Activated T-cell treated with anti-CD3 and anti-CD28 coated beads, Interleukin-2, amount 50 U/mL, for 24 hours (primary cell): Measurements from ENCODE around the gene NEUROG1.
"Not testable (repeated sequence)": the region's sequence is repeated elsewhere in the genome, so short reads cannot be mapped to it uniquely, and the experiment has no call there.

ENCODE experiments used
- DNase-seq: peaks from one replicate; pipeline ENCODE4 v3.0.0-alpha.2; 2020
- H3K27ac Mint-ChIP-seq: 2 replicates; pipeline ENCODE4 v1.8.0; 2020; ENCODE audit warnings: mild to moderate bottlenecking, mixed read lengths
- H3K27me3 Mint-ChIP-seq: 2 replicates; pipeline ENCODE4 v1.8.0; 2020; ENCODE audit warnings: mixed read lengths
- H3K36me3 Mint-ChIP-seq: 2 replicates; pipeline ENCODE4 v1.8.0; 2020; ENCODE audit warnings: low read depth, mixed read lengths
- H3K4me1 Mint-ChIP-seq: 2 replicates; pipeline ENCODE4 v1.8.0; 2020; ENCODE audit warnings: low read depth, mixed read lengths
- H3K4me3 Mint-ChIP-seq: 2 replicates; pipeline ENCODE4 v1.8.0; 2020; ENCODE audit warnings: mild to moderate bottlenecking, moderate library complexity, mixed read lengths
- H3K9me3 Mint-ChIP-seq: 2 replicates; pipeline ENCODE4 v1.8.0; 2020; ENCODE audit warnings: mixed read lengths

The NEUROG1 gene

DNA sequence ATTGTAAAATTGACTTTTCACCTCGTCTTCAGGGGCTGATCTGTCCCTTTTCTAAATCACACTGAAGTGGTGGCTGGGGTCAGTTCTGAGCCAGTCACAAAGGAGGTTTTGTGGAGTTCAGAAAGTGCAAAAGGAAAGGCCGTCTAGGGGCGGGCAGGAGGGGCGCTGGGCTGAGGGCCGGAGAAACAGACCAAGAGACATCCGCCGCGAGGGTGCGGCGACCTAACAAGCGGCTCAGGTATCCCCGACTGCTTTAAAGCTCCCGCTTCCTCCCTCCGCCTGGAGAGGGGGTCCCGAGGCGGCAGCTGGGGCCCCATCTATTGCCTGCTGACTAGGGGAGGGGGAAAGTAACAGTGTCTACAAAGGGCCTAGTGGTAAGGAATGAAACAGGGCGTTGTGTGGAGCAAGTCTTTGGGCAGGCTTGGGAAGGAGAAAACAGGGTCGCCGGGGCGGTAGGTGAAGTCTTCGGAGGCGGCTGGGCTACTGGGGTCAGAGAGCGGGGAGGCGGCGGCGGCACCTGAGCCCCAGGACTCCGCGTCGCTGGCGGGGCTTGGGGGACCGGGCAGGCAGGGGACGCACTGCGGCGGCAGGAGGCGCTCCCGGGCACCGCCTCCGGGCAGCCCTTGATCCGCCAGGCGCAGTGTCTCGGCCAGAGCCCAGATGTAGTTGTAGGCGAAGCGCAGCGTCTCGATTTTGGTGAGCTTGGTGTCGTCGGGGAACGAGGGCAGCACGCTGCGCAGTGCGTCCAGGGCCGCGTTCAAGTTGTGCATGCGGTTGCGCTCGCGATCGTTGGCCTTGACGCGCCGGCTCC is 950 bp downstream of the NEUROG1 start:
- no peak overlapping the region for H3K27ac Mint-ChIP-seq
- no peak overlapping the region for H3K4me3 Mint-ChIP-seq

GRCh38 chr5:135533794-135534193 is 2.0 kb downstream of the NEUROG1 start:
- no peak for DNase-seq
- H3K27me3 Mint-ChIP-seq: peaks cover 89% of the 10 kb centered on the region
- H3K4me1 Mint-ChIP-seq: peaks cover 9% of the 10 kb centered on the region
- H3K27ac Mint-ChIP-seq: no peak overlapping the region
- H3K36me3 Mint-ChIP-seq: no peaks in the 10 kb centered on the region
- no peaks in the 10 kb centered on the region for H3K9me3 Mint-ChIP-seq
- H3K4me3 Mint-ChIP-seq: no peak overlapping the region

More for the DNA sequence above, 950 bp downstream of the NEUROG1 start:
- H3K4me1 Mint-ChIP-seq: peaks cover 9% of the 10 kb centered on the region
- H3K9me3 Mint-ChIP-seq: no peaks in the 10 kb centered on the region
- no peak for DNase-seq
- peaks cover 93% of the 10 kb centered on the region for H3K27me3 Mint-ChIP-seq
- H3K36me3 Mint-ChIP-seq: no peaks in the 10 kb centered on the region

GRCh38 chr5:135533334-135533733 is 2.4 kb downstream of the NEUROG1 start:
- H3K27me3 Mint-ChIP-seq: peaks cover 85% of the 10 kb centered on the region
- H3K4me1 Mint-ChIP-seq: peaks cover 9% of the 10 kb centered on the region
- no peak for DNase-seq
- no peaks in the 10 kb centered on the region for H3K9me3 Mint-ChIP-seq
- no peaks in the 10 kb centered on the region for H3K36me3 Mint-ChIP-seq
- H3K27ac Mint-ChIP-seq: no peak overlapping the region
- no peak overlapping the region for H3K4me3 Mint-ChIP-seq

DNA sequence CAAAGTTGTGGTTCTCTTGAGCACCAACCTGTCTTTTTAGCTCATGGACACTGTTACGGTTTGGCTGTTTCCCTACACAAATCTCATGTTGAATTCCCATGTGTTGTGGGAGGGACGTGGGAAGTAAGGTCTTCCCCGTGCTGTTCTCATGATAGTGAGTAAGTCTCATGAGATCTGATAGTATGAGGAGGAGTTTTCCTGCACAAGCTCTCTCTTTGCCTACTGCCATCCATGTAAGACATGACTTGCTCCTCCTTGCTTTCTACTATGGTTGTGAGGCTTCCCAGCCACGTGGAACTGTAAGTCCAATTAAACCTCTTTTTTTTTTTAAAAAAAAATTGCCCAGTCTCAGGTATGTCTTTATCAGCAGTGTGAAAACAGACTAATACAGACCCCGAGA is 6.2 kb downstream of the NEUROG1 start:
- H3K27ac Mint-ChIP-seq, H3K36me3 Mint-ChIP-seq, DNase-seq: not testable (repeated sequence)

DNA sequence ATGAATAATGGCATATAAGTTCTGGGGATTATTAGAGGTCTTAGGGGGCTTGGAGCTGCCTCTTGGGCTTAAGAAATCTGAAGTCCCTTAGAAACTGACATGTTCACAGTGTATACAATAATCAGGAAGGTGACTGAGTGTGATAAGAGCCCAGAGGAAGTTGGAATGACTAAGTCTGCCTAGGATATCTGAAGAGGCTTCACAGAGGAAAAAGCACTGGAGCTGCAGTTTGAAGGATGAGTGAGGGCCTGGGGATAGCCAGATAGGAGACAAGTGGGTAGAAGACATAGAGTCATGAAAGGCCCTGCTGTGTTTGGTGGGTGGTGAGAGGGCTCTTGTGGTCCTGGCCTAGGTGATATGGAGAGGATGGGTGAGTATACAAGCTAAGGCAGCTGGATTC is 8.8 kb downstream of the NEUROG1 start:
- DNase-seq: no peak
- Mint-ChIP-seq H3K4me3 (no peak overlapping the region), H3K9me3 (no peaks in the 10 kb centered on the region), H3K36me3 (no peaks in the 10 kb centered on the region), H3K27ac (no peak overlapping the region), H3K27me3 (peaks cover 76% of the 10 kb centered on the region), H3K4me1 (no peaks in the 10 kb centered on the region)

More for the DNA sequence above, 6.2 kb downstream of the NEUROG1 start:
- H3K9me3 Mint-ChIP-seq, H3K4me1 Mint-ChIP-seq, H3K4me3 Mint-ChIP-seq: not testable (repeated sequence)
- H3K27me3 Mint-ChIP-seq: peaks cover 76% of the 10 kb centered on the region

DNA sequence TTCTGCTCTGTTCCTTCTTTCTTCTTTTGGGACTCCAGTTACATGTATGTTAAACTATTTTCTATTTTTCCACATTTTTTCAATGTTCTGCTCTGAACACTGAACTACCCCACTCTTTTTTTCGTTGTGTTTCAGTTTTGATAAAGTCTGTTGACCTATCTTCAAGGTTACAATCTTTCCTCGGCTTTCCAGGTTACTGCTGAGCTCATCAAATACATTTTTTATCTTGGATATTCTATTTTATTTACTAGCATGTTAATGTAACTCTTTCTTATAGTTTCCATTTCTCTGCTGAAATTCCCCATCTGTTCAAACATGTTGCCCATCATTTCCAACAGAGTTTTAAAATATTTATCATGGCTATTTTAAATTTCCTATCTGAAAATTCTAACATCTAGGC is 13.8 kb downstream of the NEUROG1 start:
- no peaks in the 10 kb centered on the region for H3K4me1 Mint-ChIP-seq
- no peak overlapping the region for H3K27ac Mint-ChIP-seq
- no peaks in the 10 kb centered on the region for H3K9me3 Mint-ChIP-seq
- no peak for DNase-seq
- H3K27me3 Mint-ChIP-seq: peaks cover 77% of the 10 kb centered on the region
- no peaks in the 10 kb centered on the region for H3K36me3 Mint-ChIP-seq
- H3K4me3 Mint-ChIP-seq: no peak overlapping the region

GRCh38 chr5:135517631-135518030 is 18.1 kb downstream of the NEUROG1 start:
- H3K4me1 Mint-ChIP-seq: no peaks in the 10 kb centered on the region
- peaks cover 41% of the 10 kb centered on the region for H3K27me3 Mint-ChIP-seq
- H3K27ac Mint-ChIP-seq: no peak overlapping the region
- DNase-seq: no peak
- no peaks in the 10 kb centered on the region for H3K9me3 Mint-ChIP-seq
- no peak overlapping the region for H3K4me3 Mint-ChIP-seq
- no peaks in the 10 kb centered on the region for H3K36me3 Mint-ChIP-seq

GRCh38 chr5:135514116-135514515 is 21.6 kb downstream of the NEUROG1 start:
- H3K9me3 Mint-ChIP-seq: no peaks in the 10 kb centered on the region
- H3K4me3 Mint-ChIP-seq: no peak overlapping the region
- no peaks in the 10 kb centered on the region for H3K4me1 Mint-ChIP-seq
- peaks cover 39% of the 10 kb centered on the region for H3K27me3 Mint-ChIP-seq
- no peaks in the 10 kb centered on the region for H3K36me3 Mint-ChIP-seq
- DNase-seq: no peak
- H3K27ac Mint-ChIP-seq: no peak overlapping the region

DNA sequence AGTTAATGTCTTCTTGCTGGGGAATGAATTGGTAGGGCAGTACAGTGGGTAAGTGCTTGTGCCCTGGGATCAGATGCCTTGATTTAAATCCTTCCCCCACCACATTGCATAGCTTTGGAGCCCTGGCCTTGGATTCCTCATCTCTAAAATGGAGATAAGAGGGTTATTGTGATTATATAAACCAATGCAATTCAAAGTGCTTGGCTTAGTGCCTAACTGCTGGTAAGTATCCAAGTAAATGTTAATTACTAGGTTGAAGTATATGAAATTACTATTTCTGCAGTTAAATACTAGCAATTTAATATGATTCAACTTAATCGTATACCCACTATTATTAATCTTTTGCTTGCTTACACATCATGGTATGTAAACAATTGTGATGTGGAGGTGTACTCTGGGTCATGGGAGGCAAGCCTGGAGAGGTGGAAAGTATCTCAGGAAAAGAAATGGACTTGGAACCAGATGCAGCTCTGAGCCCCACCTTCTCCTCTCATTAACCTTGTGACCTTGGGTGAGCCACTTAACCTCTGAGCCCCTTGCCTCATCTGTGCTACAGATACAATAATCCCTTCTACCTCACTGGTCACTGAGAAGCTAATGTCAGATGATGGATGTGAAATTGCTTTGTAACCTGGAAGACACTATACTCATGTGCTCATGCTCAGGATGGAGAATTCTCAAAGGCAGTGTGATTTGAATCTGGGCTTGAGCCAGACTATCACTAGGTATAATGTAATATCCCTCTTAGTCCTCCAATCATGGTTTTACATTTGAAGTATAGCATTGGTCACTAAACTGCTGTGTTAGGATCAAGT is 23.8 kb downstream of the NEUROG1 start:
- no peaks in the 10 kb centered on the region for H3K36me3 Mint-ChIP-seq
- H3K27me3 Mint-ChIP-seq: peaks cover 39% of the 10 kb centered on the region
- DNase-seq: no peak
- H3K9me3 Mint-ChIP-seq: no peaks in the 10 kb centered on the region
- peaks cover 9% of the 10 kb centered on the region for H3K4me1 Mint-ChIP-seq
- H3K4me3 Mint-ChIP-seq: no peak overlapping the region
- H3K27ac Mint-ChIP-seq: no peak overlapping the region

- Mint-ChIP-seq H3K4me3 (no peak overlapping the region), H3K36me3 (no peaks in the 10 kb centered on the region), H3K27ac (no peak overlapping the region), H3K4me1 (peaks cover 9% of the 10 kb centered on the region), H3K9me3 (no peaks in the 10 kb centered on the region), H3K27me3 (peaks cover 54% of the 10 kb centered on the region)
- no peak for DNase-seq
These were observed 25.8 kb downstream of the NEUROG1 start for GRCh38 chr5:135509995-135510394.

DNA sequence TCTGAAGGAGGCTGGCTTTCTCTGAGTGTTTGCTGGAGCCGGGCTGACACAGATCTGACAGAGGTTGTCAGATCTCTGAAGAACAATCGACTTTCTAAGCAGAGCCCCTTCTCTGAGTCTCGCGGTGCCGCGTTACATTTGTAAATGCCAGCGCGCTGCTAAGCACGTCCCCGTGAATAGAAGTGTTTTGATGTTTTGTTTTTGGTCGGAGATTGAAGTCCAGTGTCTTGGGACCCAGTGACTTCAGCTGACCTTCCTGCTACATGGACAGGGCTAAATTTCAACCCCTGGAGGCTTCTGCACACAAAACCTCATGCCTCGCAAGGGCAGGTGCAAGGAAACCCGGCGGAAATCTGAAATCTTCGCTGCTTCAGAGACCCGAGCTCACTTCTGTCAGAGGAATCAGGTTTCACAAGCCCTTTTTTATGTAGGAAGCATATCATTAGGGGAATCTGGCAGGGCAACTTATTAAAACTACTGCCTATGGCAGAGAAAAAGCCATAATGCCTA is 27.2 kb downstream of the NEUROG1 start:
- Mint-ChIP-seq H3K4me3 (no peak overlapping the region), H3K36me3 (no peaks in the 10 kb centered on the region), H3K27ac (no peak overlapping the region), H3K4me1 (peaks cover 9% of the 10 kb centered on the region), H3K27me3 (peaks cover 67% of the 10 kb centered on the region), H3K9me3 (no peaks in the 10 kb centered on the region)
- DNase-seq: no peak

DNA sequence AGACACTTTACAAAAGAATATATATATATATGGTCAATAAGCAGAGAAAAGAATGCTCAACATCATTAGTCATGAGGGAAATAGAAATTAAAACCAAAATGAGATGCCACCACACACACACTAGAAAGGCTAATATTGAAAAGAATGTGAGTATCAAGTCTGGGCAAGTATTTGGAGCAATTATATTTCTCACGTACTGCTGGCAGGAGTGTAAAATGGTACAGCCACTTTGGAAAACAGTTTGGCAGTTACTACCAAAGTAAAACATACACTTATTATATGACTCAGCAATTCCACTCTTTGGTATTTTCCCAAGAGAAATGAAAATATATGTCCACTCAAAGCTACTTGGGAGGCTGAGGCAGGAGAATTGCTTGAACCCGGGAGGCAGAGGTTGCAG is 29.8 kb downstream of the NEUROG1 start:
- peaks cover 72% of the 10 kb centered on the region for H3K27me3 Mint-ChIP-seq
- H3K36me3 Mint-ChIP-seq: no peaks in the 10 kb centered on the region
- H3K27ac Mint-ChIP-seq: no peak overlapping the region
- H3K4me1 Mint-ChIP-seq: peaks cover 9% of the 10 kb centered on the region
- no peak for DNase-seq
- H3K4me3 Mint-ChIP-seq: no peak overlapping the region
- no peaks in the 10 kb centered on the region for H3K9me3 Mint-ChIP-seq

DNA sequence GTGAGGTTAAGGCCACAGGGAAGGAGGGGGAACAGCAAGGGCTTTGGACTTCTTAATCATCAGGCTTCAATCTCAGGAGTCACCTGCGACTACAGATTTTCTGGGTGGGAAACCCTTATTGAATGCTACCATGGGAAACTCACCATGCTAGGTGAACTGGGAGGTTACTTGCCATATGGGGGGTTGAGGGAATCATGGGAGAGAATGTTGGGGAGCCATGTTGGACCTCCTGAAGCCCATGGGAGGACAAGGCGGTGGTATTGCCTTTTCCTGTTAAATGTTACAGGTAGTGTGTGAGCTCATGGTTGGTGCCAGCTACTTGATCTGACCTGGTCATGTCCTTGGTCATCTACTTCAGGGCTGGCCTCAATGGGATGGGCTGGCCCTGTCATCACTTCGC is 31.4 kb downstream of the NEUROG1 start:
- H3K27me3 Mint-ChIP-seq: peaks cover 63% of the 10 kb centered on the region
- no peaks in the 10 kb centered on the region for H3K36me3 Mint-ChIP-seq

DNA sequence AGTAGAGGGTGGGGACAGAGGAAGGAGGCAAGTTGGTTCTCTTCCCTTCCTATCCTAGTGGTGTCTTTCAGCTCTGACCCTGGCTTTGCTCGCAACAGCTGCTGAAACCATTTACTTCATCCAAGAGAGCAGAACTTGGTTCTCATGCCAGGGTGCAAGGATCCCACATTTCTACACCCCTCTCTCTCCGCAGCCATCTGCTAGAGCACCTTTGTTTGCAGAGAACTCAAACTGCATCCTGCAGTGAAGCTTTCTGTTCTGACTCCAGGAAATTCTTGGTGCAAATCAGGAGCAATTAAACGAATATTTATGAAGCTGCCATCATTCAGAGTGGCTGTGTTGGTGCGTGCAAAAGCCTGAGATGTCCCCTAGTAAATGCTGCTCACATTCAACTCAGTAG is 31.9 kb downstream of the NEUROG1 start:
- peaks cover 8% of the 10 kb centered on the region for H3K4me1 Mint-ChIP-seq
- no peak for DNase-seq
- no peaks in the 10 kb centered on the region for H3K9me3 Mint-ChIP-seq
- peaks cover 59% of the 10 kb centered on the region for H3K27me3 Mint-ChIP-seq
- no peak overlapping the region for H3K27ac Mint-ChIP-seq
- no peak overlapping the region for H3K4me3 Mint-ChIP-seq
- H3K36me3 Mint-ChIP-seq: no peaks in the 10 kb centered on the region

More for the DNA sequence above, 31.4 kb downstream of the NEUROG1 start:
- no peak overlapping the region for H3K4me3 Mint-ChIP-seq
- no peak for DNase-seq
- H3K9me3 Mint-ChIP-seq: no peaks in the 10 kb centered on the region
- peaks cover 9% of the 10 kb centered on the region for H3K4me1 Mint-ChIP-seq
- H3K27ac Mint-ChIP-seq: no peak overlapping the region
